Endothelial cell of umbilical vein (primary cell): Measurements from ENCODE around the gene IL10RA. TPM values are rescaled to one million over a fixed set of nuclear protein-coding genes. Genes with fewer than 3 reads are reported as not detected.
"Not testable (repeated sequence)": the region's sequence is repeated elsewhere in the genome, so short reads cannot be mapped to it uniquely, and the experiment has no call there.

ENCODE experiments used
- BruUV-seq: library from RNA; stranded (reverse); fragments of 400-500 nt; replicated peaks from 2 replicates; lab custom pipeline; 2021; lab: Mats Ljungman, UMichigan
- CTCF ChIA-PET: fragments of 300-600, 350-600 bp; sonication (Branson Sonifier 250); formaldehyde crosslinking; loops from one replicate; lab custom pipeline; 2021; ENCODE audit warnings: antibody characterized with exemption, inconsistent platforms; lab: Charles Lee
- POLR2A ChIA-PET: fragments of 300-600, 350-600 bp; sonication (Branson Sonifier 250); formaldehyde crosslinking; loops from one replicate; lab custom pipeline; 2021; ENCODE audit warnings: antibody characterized with exemption, inconsistent platforms; lab: Charles Lee
- DNase-seq: peaks from one replicate; pipeline ENCODE4 v3.0.0-alpha.2; 2011; ENCODE audit warnings: low read depth, low spot score
- FAIRE-seq: peaks from 2 replicates; lab custom pipeline; 2011; peaks lifted over from hg19 to GRCh38; lab: Jason Lieb, UNC
- H2AFZ ChIP-seq: 2 replicates; pipeline ENCODE4 v1.6.0; 2012; ENCODE audit warnings: low read depth, low read length, control low read depth, inconsistent platforms
- H3K27ac ChIP-seq: 2 replicates; pipeline ENCODE4 v1.5.1; 2011; ENCODE audit warnings: low read depth, mild to moderate bottlenecking, control low read depth, low read length, moderate library complexity; ENCODE audit not compliant: insufficient read depth
- H3K27me3 ChIP-seq, 2 experiments: 2 replicates each; pipeline versions ENCODE4 v1.6.0 to v1.6.1; 2011; ENCODE audit warnings: low read length in 2 of 2, mixed read lengths in 1 of 2; ENCODE audit not compliant: control insufficient read depth in 2 of 2, insufficient read depth in 2 of 2
- H3K36me3 ChIP-seq, 2 experiments: 2 replicates in 1 of 2; 3 replicates in 1 of 2; pipeline ENCODE4 v1.5.1; 2011; ENCODE audit warnings: low read length in 2 of 2, mild to moderate bottlenecking in 1 of 2, moderate library complexity in 1 of 2; ENCODE audit not compliant: control insufficient read depth in 2 of 2, insufficient read depth in 2 of 2; ENCODE audit errors: extremely low read depth in 1 of 2
- H3K4me1 ChIP-seq: 3 replicates; pipeline ENCODE4 v1.5.1; 2011; ENCODE audit warnings: mild to moderate bottlenecking, low read length; ENCODE audit not compliant: control insufficient read depth, insufficient read depth; ENCODE audit errors: extremely low read depth
- H3K4me2 ChIP-seq: 2 replicates; pipeline ENCODE4 v1.6.1; 2011; ENCODE audit warnings: low read length, control low read depth, mixed read lengths; ENCODE audit not compliant: insufficient read depth
- H3K4me3 ChIP-seq, 3 experiments: fragments of 200-600 bp in 1 of 3; sonication (generic), shearing (Covaris generic) in 1 of 3; replicated peaks in 1 of 3; 2 replicates each; pipeline ENCODE4 v1.5.1; 2011 to 2016; ENCODE audit warnings: control low read depth in 3 of 3, low read length in 3 of 3, mild to moderate bottlenecking in 2 of 3, inconsistent platforms in 1 of 3, low read depth in 1 of 3, moderate library complexity in 1 of 3; ENCODE audit not compliant: insufficient read depth in 1 of 3
- H3K79me2 ChIP-seq: 2 replicates; pipeline ENCODE4 v1.6.0; 2012; ENCODE audit warnings: low read length, inconsistent platforms; ENCODE audit not compliant: control insufficient read depth, insufficient read depth
- H3K9ac ChIP-seq: replicated peaks from 2 replicates; pipeline ENCODE3; 2011; ENCODE audit warnings: low read length, control low read depth; ENCODE audit not compliant: insufficient read depth; ENCODE audit errors: extremely low read depth
- H3K9me1 ChIP-seq: replicated peaks from 3 replicates; pipeline ENCODE4 v1.6.0; 2011; ENCODE audit warnings: mild to moderate bottlenecking, low read length; ENCODE audit not compliant: control insufficient read depth, insufficient read depth; ENCODE audit errors: extremely low read depth
- H3K9me3 ChIP-seq: replicated peaks from 2 replicates; pipeline ENCODE4 v1.5.1; 2012; ENCODE audit warnings: low read length, inconsistent platforms; ENCODE audit not compliant: control insufficient read depth, insufficient read depth
- H4K20me1 ChIP-seq: replicated peaks from 2 replicates; pipeline ENCODE3; 2011; ENCODE audit warnings: mild to moderate bottlenecking, low read length; ENCODE audit not compliant: control insufficient read depth, insufficient read depth; ENCODE audit errors: extremely low read depth
- dilution Hi-C: fragments of 300-500 bp; cut with MboI; formaldehyde crosslinking; loops from one replicate; pipeline ENCODE4 v1.15.0; 2019; ENCODE audit warnings: low sequenced_read_pairs; ENCODE audit not compliant: extremely low pct_ligation_motif_present
- intact Hi-C: fragments of 100-400 bp; cut with micrococcal nuclease; formaldehyde crosslinking; loops from one replicate; pipeline ENCODE4 v1.10.0; 2022
- polyA plus RNA-seq, 4 experiments: library from polyadenylated mRNA; depleted of rRNA in 3 of 4; stranded (reverse) in 3 of 4; unstranded in 1 of 4; fragments of >200 nt; gene quantifications; 2 replicates each; pipeline versions ENCODE4 v1.2.1 to v1.2.3, GENCODE V29; 2011 to 2012; ENCODE audit warnings: missing spikeins in 1 of 4
- total RNA-seq: library from RNA; stranded (reverse); gene quantifications from 2 replicates; pipeline ENCODE4 v1.2.3, GENCODE V29; 2021

The IL10RA gene
- total and polyA plus RNA-seq, 2 donors (not counting 3 experiments of a cell fraction or from before 2014, with no cell fraction given) = 0.04 TPM; not detected in 1

DNA sequence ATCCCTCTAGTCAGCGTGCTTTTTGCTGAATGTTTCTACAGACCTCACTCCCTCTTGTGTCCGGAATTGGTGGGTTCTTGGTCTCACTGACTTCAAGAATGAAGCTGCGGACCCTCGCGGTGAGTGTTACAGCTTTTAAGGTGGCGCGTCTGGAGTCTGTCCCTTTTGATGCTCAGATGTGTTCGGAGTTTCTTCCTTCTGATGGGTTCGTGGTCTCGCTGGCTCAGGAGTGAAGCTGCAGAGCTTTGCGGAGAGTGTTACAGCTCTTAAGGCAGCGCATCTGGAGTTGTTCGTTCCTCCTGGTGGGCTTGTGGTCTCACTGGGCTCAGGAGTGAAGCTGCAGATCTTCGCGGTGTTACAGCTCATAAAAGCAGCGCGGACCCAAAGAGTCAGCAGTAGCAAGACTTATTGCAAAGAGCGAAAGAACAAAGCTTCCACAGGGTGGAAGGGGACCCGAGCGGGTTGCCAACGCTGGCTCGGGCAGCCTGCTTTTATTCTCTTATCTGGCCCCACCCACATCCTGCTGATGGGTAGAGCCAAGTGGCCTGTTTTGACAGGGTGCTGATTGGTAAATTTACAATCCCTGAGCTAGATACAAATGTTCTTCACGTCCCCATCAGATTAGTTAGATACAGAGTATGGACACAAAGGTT lies 8.5 kb upstream of the IL10RA start:
- H4K20me1 ChIP-seq, intact Hi-C loops, POLR2A ChIA-PET, H3K9me3 ChIP-seq, H3K79me2 ChIP-seq, H3K36me3 ChIP-seq, FAIRE-seq, dilution Hi-C loops, H3K27me3 ChIP-seq, H3K4me2 ChIP-seq, DNase-seq, H2AFZ ChIP-seq, BruUV-seq, H3K4me3 ChIP-seq, H3K9me1 ChIP-seq, H3K27ac ChIP-seq, H3K9ac ChIP-seq: not testable (repeated sequence)
- H3K4me1 ChIP-seq = peaks cover 10% of the 10 kb centered on the region
- CTCF ChIA-PET = interaction anchor here (1.1 to 4.0 kb wide), 4 partner anchors 11 to 161 kb away, joined by 3 to 16 read pairs (median 4); no protein-coding TSS in a partner anchor

GRCh38 chr11:117978291-117978910 lies 7.8 kb upstream of the IL10RA start:
- H3K27ac ChIP-seq, dilution Hi-C loops, H3K4me2 ChIP-seq, H3K9me1 ChIP-seq, H4K20me1 ChIP-seq, H3K4me1 ChIP-seq, BruUV-seq, POLR2A ChIA-PET, H3K9me3 ChIP-seq, H3K79me2 ChIP-seq, H3K36me3 ChIP-seq, intact Hi-C loops, H3K27me3 ChIP-seq, H3K9ac ChIP-seq, H3K4me3 ChIP-seq, DNase-seq, H2AFZ ChIP-seq, FAIRE-seq: not testable (repeated sequence)
- CTCF ChIA-PET = interaction anchor here (1.0 to 4.0 kb wide), 4 partner anchors 10 to 161 kb away, joined by 3 to 16 read pairs (median 4); no protein-coding TSS in a partner anchor
